Measurements from ENCODE around the gene RALGAPB.
"Not testable (repeated sequence)": the region's sequence is repeated elsewhere in the genome, so short reads cannot be mapped to it uniquely, and the experiment has no call there.

The RALGAPB gene

GRCh38 chr20:38501858-38502436 is 29.3 kb downstream of the RALGAPB start:
- DNase-seq (ENCODE audit: insufficient read length) = no peak
- TF ChIP-seq TAF1 (IDR thresholded peaks at IDR 0.05; ENCODE audit: borderline replicate concordance, low read depth, low read length) = no peak
- no peak for TF ChIP-seq POLR2A (IDR thresholded peaks at IDR 0.05; ENCODE audit: low read depth, low read length)
- TF ChIP-seq POLR2AphosphoS5 (IDR thresholded peaks at IDR 0.05; ENCODE audit: low read depth, low read length) = no peak
- FAIRE-seq = no peak

- TF ChIP-seq POLR2AphosphoS5 (IDR thresholded peaks at IDR 0.05; ENCODE audit: low read depth, low read length) (no peak), TAF1 (IDR thresholded peaks at IDR 0.05; ENCODE audit: borderline replicate concordance, low read depth, low read length) (no peak), POLR2A (IDR thresholded peaks at IDR 0.05; ENCODE audit: low read depth, low read length) (no peak)
- DNase-seq (ENCODE audit: insufficient read length) = no peak
- no peak for FAIRE-seq
Observed at GRCh38 chr20:38504368-38505090, 31.9 kb downstream of the RALGAPB start.

- DNase-seq (ENCODE audit: insufficient read length) (no peak), FAIRE-seq (no peak)
- TF ChIP-seq POLR2AphosphoS5 (IDR thresholded peaks at IDR 0.05; ENCODE audit: low read depth, low read length) = no peak
- TF ChIP-seq TAF1 (IDR thresholded peaks at IDR 0.05; ENCODE audit: borderline replicate concordance, low read depth, low read length) = no peak
- TF ChIP-seq POLR2A (IDR thresholded peaks at IDR 0.05; ENCODE audit: low read depth, low read length) = no peak
Observed at GRCh38 chr20:38505091-38505455, 32.4 kb downstream of the RALGAPB start.

- FAIRE-seq; DNase-seq (ENCODE audit: insufficient read length): not testable (repeated sequence)
Observed at GRCh38 chr20:38511726-38512125, 39.1 kb downstream of the RALGAPB start.

GRCh38 chr20:38514185-38514584 is 41.5 kb downstream of the RALGAPB start:
- FAIRE-seq (no peak), DNase-seq (ENCODE audit: insufficient read length) (no peak)
- TF ChIP-seq TAF1 (IDR thresholded peaks at IDR 0.05; ENCODE audit: borderline replicate concordance, low read depth, low read length) (no peak), POLR2A (IDR thresholded peaks at IDR 0.05; ENCODE audit: low read depth, low read length) (no peak)

GRCh38 chr20:38514947-38515346 is 42.3 kb downstream of the RALGAPB start:
- TF ChIP-seq POLR2A (IDR thresholded peaks at IDR 0.05; ENCODE audit: low read depth, low read length) (no peak), POLR2AphosphoS5 (IDR thresholded peaks at IDR 0.05; ENCODE audit: low read depth, low read length) (no peak), TAF1 (IDR thresholded peaks at IDR 0.05; ENCODE audit: borderline replicate concordance, low read depth, low read length) (no peak)
- no peak for FAIRE-seq

GRCh38 chr20:38515631-38516030 is 43.0 kb downstream of the RALGAPB start:
- FAIRE-seq = no peak
- TF ChIP-seq TAF1 (IDR thresholded peaks at IDR 0.05; ENCODE audit: borderline replicate concordance, low read depth, low read length) (no peak), POLR2A (IDR thresholded peaks at IDR 0.05; ENCODE audit: low read depth, low read length) (no peak), POLR2AphosphoS5 (IDR thresholded peaks at IDR 0.05; ENCODE audit: low read depth, low read length) (no peak)
- DNase-seq (ENCODE audit: insufficient read length) = no peak

More at GRCh38 chr20:38514947-38515346, 42.3 kb downstream of the RALGAPB start:
- DNase-seq (ENCODE audit: insufficient read length) = no peak

GRCh38 chr20:38519426-38519825 is 46.8 kb downstream of the RALGAPB start:
- FAIRE-seq (no peak), DNase-seq (ENCODE audit: insufficient read length) (no peak)
- TF ChIP-seq TAF1 (IDR thresholded peaks at IDR 0.05; ENCODE audit: borderline replicate concordance, low read depth, low read length) (no peak), POLR2AphosphoS5 (IDR thresholded peaks at IDR 0.05; ENCODE audit: low read depth, low read length) (no peak), POLR2A (IDR thresholded peaks at IDR 0.05; ENCODE audit: low read depth, low read length) (no peak)

GRCh38 chr20:38520261-38520660 is 47.6 kb downstream of the RALGAPB start:
- DNase-seq (ENCODE audit: insufficient read length) (no peak), FAIRE-seq (no peak)
- TF ChIP-seq POLR2A (IDR thresholded peaks at IDR 0.05; ENCODE audit: low read depth, low read length) (no peak), TAF1 (IDR thresholded peaks at IDR 0.05; ENCODE audit: borderline replicate concordance, low read depth, low read length) (no peak), POLR2AphosphoS5 (IDR thresholded peaks at IDR 0.05; ENCODE audit: low read depth, low read length) (no peak)

GRCh38 chr20:38523697-38524096 is 51.1 kb downstream of the RALGAPB start:
- FAIRE-seq = no peak
- TF ChIP-seq POLR2A (IDR thresholded peaks at IDR 0.05; ENCODE audit: low read depth, low read length) (no peak), TAF1 (IDR thresholded peaks at IDR 0.05; ENCODE audit: borderline replicate concordance, low read depth, low read length) (no peak), POLR2AphosphoS5 (IDR thresholded peaks at IDR 0.05; ENCODE audit: low read depth, low read length) (no peak)
- no peak for DNase-seq (ENCODE audit: insufficient read length)

- no peak for FAIRE-seq
- no peak for DNase-seq (ENCODE audit: insufficient read length)
- TF ChIP-seq TAF1 (IDR thresholded peaks at IDR 0.05; ENCODE audit: borderline replicate concordance, low read depth, low read length) (no peak), POLR2AphosphoS5 (IDR thresholded peaks at IDR 0.05; ENCODE audit: low read depth, low read length) (no peak), POLR2A (IDR thresholded peaks at IDR 0.05; ENCODE audit: low read depth, low read length) (no peak)
Observed at GRCh38 chr20:38528167-38528566, 55.5 kb downstream of the RALGAPB start.

GRCh38 chr20:38531021-38531420 is 58.4 kb downstream of the RALGAPB start:
- TF ChIP-seq POLR2A (IDR thresholded peaks at IDR 0.05; ENCODE audit: low read depth, low read length) = no peak
- no peak for TF ChIP-seq POLR2AphosphoS5 (IDR thresholded peaks at IDR 0.05; ENCODE audit: low read depth, low read length)
- no peak for TF ChIP-seq TAF1 (IDR thresholded peaks at IDR 0.05; ENCODE audit: borderline replicate concordance, low read depth, low read length)
- no peak for FAIRE-seq
- no peak for DNase-seq (ENCODE audit: insufficient read length)
